Gastrocnemius medialis (tissue), 4 donors: ENCODE measurements around the gene LRP11. TPM values are rescaled to one million over a fixed set of nuclear protein-coding genes. Genes with fewer than 3 reads are reported as not detected.

Experiments used
- ATAC-seq, 2 donors: fragments of 150-250 bp; one replicate each; pipeline ENCODE4 v1.9.1; 2016
- DNase-seq, 2 donors: peaks; one replicate each; pipeline ENCODE4 v3.0.0-alpha.2; 2019
- H3K27ac ChIP-seq, 4 donors: fragments of 200-600 bp; sonication (generic); 1 replicate in 1 of 4; 2 replicates in 3 of 4; pipeline ENCODE4 v1.5.1; 2016 to 2018; ENCODE audit warnings: mild to moderate bottlenecking in 2 of 4, moderate library complexity in 1 of 4
- H3K27me3 ChIP-seq, 3 donors: fragments of 200-600 bp; sonication (generic) in 2 of 3; 1 replicate in 1 of 3; 2 replicates in 2 of 3; pipeline versions ENCODE4 v1.5.1 to v1.6.0; 2016 to 2019; ENCODE audit warnings: mild to moderate bottlenecking in 1 of 3, moderate library complexity in 1 of 3
- H3K36me3 ChIP-seq, 2 donors: fragments of 200-600 bp; sonication (generic) in 1 of 2; one replicate each; pipeline ENCODE4 v1.5.1; 2017 to 2018
- H3K4me1 ChIP-seq, 2 donors: fragments of 200-600 bp; sonication (generic) in 1 of 2; one replicate each; pipeline ENCODE4 v1.5.1; 2016 to 2017; ENCODE audit warnings: mild to moderate bottlenecking in 2 of 2
- H3K4me3 ChIP-seq, 4 donors: fragments of 200-600 bp; sonication (generic) in 3 of 4; 1 replicate in 1 of 4; 2 replicates in 3 of 4; pipeline ENCODE4 v1.5.1; 2016 to 2019; ENCODE audit warnings: mild to moderate bottlenecking in 2 of 4
- H3K9me3 ChIP-seq, 3 donors: fragments of 200-600 bp; sonication (generic) in 2 of 3; 1 replicate in 1 of 3; 2 replicates in 2 of 3; pipeline ENCODE4 v1.5.1; 2016 to 2019
- CTCF ChIP-seq, 5 experiments: fragments of 450-650 bp in 3 of 5; fragments of 200-600 bp in 2 of 5; sonication (generic) in 2 of 5; IDR thresholded peaks in 4 of 5; conservative IDR thresholded peaks in 1 of 5; 1 replicate in 4 of 5; 2 replicates in 1 of 5; pipeline ENCODE4 v1.5.1; 2016 to 2019; ENCODE audit warnings: antibody characterized with exemption in 5 of 5, mild to moderate bottlenecking in 3 of 5, moderate library complexity in 3 of 5
- POLR2A ChIP-seq, 2 donors: fragments of 450-650 bp; IDR thresholded peaks; one replicate each; pipeline ENCODE4 v1.6.1; 2017; ENCODE audit warnings: antibody characterized with exemption in 2 of 2, mild to moderate bottlenecking in 2 of 2, moderate library complexity in 2 of 2
- in situ Hi-C, 4 donors: fragments of 200-750 bp; cut with MboI; loops; one replicate each; pipeline versions ENCODE4 v1.15.0 to v1.8.0; 2017; ENCODE audit warnings: low sequenced_read_pairs in 4 of 4
- intact Hi-C: fragments of 100-400 bp; cut with DNase I; formaldehyde crosslinking; loops from one replicate; pipeline ENCODE4 v1.15.1; 2023; ENCODE audit warnings: low total_unique reads
- total RNA-seq, 4 donors: library from RNA; depleted of rRNA; stranded (reverse); fragments of >200 nt; gene quantifications; one replicate each; pipeline versions ENCODE4 v1.1.0 to v1.2.3, GENCODE V29; 2016

LRP11 gene
- total RNA-seq, 4 donors from 2014 or later = 5.5 to 19.8 (median 6.1) TPM

- in situ Hi-C loops (no loop called here), intact Hi-C loops (loop anchor here (10.0 kb wide), 1 partner anchor 217 kb away; the partner anchor contains the start of gene KATNA1)
Measured at GRCh38 chr6:149861603-149862423, 2.3 kb downstream of the LRP11 start.

GRCh38 chr6:149860834-149861602 lies 3.1 kb downstream of the LRP11 start:
- in situ Hi-C loops = no loop called here
- TF ChIP-seq CTCF (IDR thresholded peaks at IDR 0.05 in 4 of 5, conservative IDR thresholded peaks at IDR 0.05 in 1 of 5) = no peak
- TF ChIP-seq POLR2A (IDR thresholded peaks at IDR 0.05) = no peak
- peaks cover 26 to 39% of the 10 kb centered on the region in 2 donors for H3K4me1 ChIP-seq
- no peak overlapping the region for H3K4me3 ChIP-seq
- intact Hi-C loops = loop anchor here (10.0 kb wide), 1 partner anchor 216 kb away; the partner anchor contains the start of gene KATNA1
- H3K27me3 ChIP-seq = no peaks in the 10 kb centered on the region
- DNase-seq (no peak), ATAC-seq (no peak)
- H3K9me3 ChIP-seq = no peaks in the 10 kb centered on the region
- H3K27ac ChIP-seq = no peak overlapping the region
- no peaks in the 10 kb centered on the region for H3K36me3 ChIP-seq

More at GRCh38 chr6:149861603-149862423, 2.3 kb downstream of the LRP11 start:
- Histone ChIP-seq H3K27me3 (no peaks in the 10 kb centered on the region), H3K9me3 (no peaks in the 10 kb centered on the region), H3K36me3 (no peaks in the 10 kb centered on the region), H3K27ac (no peak overlapping the region), H3K4me3 (no peak overlapping the region), H3K4me1 (peaks cover 18 to 31% of the 10 kb centered on the region in 2 donors)
- no peak for ATAC-seq
- TF ChIP-seq POLR2A (IDR thresholded peaks at IDR 0.05) (no peak), CTCF (IDR thresholded peaks at IDR 0.05 in 4 of 5, conservative IDR thresholded peaks at IDR 0.05 in 1 of 5) (no peak)
- DNase-seq = no peak

GRCh38 chr6:149860513-149860833 lies 3.7 kb downstream of the LRP11 start:
- Histone ChIP-seq H3K4me1 (peaks cover 30 to 41% of the 10 kb centered on the region in 2 donors), H3K36me3 (no peaks in the 10 kb centered on the region), H3K4me3 (no peak overlapping the region), H3K9me3 (no peaks in the 10 kb centered on the region), H3K27me3 (no peaks in the 10 kb centered on the region), H3K27ac (no peak overlapping the region)
- TF ChIP-seq POLR2A (IDR thresholded peaks at IDR 0.05) (no peak), CTCF (IDR thresholded peaks at IDR 0.05 in 4 of 5, conservative IDR thresholded peaks at IDR 0.05 in 1 of 5) (no peak)
- DNase-seq = no peak
- intact Hi-C loops (loop anchor here (10.0 kb wide), 1 partner anchor 216 kb away; the partner anchor contains the start of gene KATNA1), in situ Hi-C loops (no loop called here)
- no peak for ATAC-seq

GRCh38 chr6:149859938-149860337 lies 4.2 kb downstream of the LRP11 start:
- no peak overlapping the region for H3K4me3 ChIP-seq
- no peaks in the 10 kb centered on the region for H3K27me3 ChIP-seq
- TF ChIP-seq POLR2A (IDR thresholded peaks at IDR 0.05) (no peak), CTCF (IDR thresholded peaks at IDR 0.05 in 4 of 5, conservative IDR thresholded peaks at IDR 0.05 in 1 of 5) (no peak)
- in situ Hi-C loops (no loop called here), intact Hi-C loops (loop anchor here (10.0 kb wide), 1 partner anchor 215 kb away; the partner anchor contains the start of gene KATNA1)
- DNase-seq (no peak), ATAC-seq (no peak)
- H3K36me3 ChIP-seq = no peaks in the 10 kb centered on the region
- H3K9me3 ChIP-seq = no peaks in the 10 kb centered on the region
- H3K4me1 ChIP-seq = peaks cover 30 to 41% of the 10 kb centered on the region in 2 donors
- peak overlapping the region in 3 of 4 donors; percentile 1 to 51 (median 43) for H3K27ac ChIP-seq
